ENCODE measurements around the gene PTEN.

The PTEN gene

GRCh38 chr10:87976101-87976743, 112.8 kb downstream of the PTEN start:
- no peak for DNase-seq (ENCODE audit: low spot score)

DNA sequence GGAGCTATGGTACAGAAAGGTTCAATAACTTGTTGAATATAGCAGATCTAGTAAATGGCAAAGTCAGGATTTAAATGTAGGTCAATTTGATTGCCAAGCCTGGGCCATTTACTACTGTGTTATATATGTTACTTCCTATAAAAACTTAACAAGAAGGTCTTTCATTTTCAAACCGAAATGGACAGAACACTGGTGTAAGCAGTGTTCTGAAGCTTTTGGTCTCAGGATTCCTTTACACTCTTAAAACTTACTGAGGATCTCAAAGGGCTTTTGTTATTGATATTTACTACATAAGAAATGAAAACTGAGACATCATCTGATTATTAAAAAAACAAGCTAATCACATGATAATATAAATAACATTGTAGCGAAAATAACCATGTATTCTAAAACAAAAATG, 114.7 kb downstream of the PTEN start:
- no peak for DNase-seq (ENCODE audit: low spot score)

DNA sequence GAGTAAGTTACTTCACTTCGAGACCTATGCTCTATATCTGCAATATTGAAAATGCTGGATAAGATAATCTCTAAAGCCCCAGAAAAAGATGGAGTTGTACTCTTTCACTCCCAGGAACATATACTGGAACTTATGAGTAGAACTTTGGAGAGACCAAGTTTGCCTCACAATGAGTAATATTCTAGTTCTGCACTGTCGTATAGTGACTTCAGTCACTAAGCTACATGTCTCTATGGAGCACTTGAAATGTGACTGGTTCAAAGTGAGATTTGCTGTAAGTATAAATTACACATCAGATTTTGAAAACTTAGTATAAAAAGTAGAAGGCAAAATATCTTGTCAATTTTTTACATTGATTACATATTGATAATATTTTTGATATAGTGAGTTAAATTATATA, 116.4 kb downstream of the PTEN start:
- DNase-seq (ENCODE audit: low spot score), result no peak

DNA sequence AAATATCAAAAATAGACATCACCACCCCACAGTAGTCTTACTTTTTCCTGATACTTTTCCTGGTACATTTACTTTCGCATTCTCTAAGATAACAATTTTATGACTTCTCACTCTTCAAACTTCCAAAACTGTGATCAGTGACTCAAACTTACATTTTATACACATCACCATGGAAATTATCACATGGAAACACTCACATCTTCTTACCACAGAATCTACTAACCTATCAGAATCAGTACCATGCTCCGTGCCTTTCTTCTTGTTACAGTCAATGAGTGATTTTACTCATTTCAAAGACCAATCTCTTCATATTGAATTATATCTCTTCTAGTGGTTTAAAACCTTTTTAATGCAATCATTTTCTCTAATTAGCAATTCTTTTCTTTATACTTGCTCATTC, 120.3 kb downstream of the PTEN start:
- DNase-seq (ENCODE audit: low spot score), result no peak

DNA sequence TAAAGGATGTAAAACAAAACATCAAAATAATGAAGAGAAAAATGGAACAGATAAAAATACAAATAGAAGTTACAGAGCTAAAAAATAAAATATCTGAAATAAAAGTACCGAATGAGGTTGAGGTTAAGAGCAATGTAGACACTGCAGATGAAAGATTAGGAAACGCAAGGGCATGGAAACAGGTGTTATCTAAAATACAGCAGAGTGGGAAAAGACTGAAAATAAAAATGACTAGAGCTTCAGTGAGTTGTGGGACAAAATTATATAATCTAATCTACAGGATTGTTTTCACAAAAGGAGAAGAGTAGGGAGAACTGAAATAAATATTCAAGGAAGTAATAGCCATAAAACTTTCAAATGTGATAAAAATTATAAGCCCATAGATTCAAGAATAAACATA, 123.8 kb downstream of the PTEN start:
- DNase-seq (ENCODE audit: low spot score), result no peak

DNA sequence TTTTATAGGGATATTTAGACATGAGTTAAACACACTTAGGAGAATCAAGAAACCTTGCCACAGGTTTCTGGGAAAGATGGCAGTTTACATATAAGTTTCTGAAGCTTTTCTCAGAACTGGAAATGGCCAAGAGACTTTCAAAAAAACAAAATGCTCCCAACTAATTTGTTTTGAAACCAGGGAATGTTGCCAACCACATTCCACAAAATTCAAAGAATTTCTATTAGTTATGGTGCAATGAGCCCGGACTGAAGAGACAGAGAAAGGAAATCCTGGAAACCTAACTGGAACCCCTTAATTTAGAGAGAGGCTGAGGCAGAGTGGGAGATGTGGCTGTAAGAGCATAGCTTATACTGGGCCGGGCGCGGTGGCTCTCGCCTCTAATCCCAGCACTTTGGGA, 128.5 kb downstream of the PTEN start:
- DNase-seq (ENCODE audit: low spot score), result no peak

GRCh38 chr10:88004451-88004850, 141.0 kb downstream of the PTEN start:
- DNase-seq (ENCODE audit: low spot score), result no peak

GRCh38 chr10:88006261-88006660, 142.8 kb downstream of the PTEN start:
- DNase-seq (ENCODE audit: low spot score), result no peak

DNA sequence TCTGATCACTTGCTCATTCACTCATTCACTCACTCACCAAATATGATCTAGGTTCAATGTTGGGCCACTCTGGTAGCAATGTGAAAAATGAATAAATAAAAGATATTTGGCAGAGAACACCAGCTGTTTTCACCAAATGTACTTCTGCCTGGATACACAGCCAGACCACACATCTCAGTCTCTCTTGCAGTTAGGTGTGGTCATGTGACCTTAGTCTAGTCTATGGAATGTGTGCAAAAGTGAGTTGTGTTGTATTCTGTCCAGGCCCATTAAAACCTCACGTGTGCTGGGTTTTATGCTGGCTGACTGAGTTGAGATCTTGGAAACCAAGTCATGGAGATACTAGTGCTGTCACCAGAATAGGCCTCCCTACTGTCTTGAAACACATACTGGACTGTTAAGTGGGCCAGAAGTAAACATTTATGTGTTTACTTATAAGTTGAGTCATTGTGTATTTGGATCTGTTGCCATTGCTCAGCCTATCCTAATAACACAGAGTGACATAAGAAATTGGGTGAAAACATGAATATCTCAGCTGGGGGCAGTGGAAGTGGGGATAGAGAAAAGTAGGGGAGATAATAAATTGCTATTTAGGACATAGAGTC, 145.5 kb downstream of the PTEN start:
- DNase-seq (ENCODE audit: low spot score), result no peak

DNA sequence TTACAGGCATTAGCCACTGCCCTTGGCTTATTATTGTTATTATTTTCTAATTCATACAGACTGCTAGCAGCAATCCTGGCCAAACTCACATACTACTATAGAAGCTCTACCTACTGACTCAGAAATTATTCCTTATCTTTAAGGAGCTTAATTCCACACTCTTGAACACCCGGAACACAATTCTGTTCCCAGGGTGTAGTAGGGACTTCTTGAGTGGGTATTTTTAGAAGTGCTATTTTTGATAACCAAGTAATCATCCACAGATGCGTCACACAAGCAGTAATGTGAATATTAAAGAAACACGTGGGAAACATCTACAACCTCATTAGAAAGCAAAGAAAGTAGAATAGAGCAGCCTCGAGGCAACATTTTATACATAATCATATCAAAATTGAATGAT, 149.2 kb downstream of the PTEN start:
- DNase-seq (ENCODE audit: low spot score), result no peak

DNA sequence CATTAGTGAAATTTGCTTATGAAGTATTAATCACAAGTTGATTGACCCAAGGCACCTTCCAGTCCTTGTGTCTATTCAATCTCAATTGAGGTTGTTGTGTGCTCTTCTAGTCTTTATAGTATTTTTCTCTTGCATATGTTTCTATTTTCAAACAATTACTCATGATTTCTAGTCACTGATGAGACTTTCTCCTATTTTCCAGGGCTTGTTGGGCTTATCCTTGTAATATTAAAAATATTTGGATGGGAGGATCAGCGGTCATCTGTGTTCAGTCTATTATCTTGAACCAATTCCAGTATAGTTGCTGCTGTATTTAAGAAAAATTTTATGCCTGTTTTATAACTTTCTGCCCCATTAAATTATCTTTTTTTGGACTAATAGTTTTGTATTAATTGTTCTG, 154.4 kb downstream of the PTEN start:
- no peak for DNase-seq (ENCODE audit: low spot score)

- DNase-seq (ENCODE audit: low spot score), result no peak
Measured at GRCh38 chr10:88019753-88020152, 156.3 kb downstream of the PTEN start.
